ENCODE measurements around the gene A4GNT. TPM values are rescaled to one million over a fixed set of nuclear protein-coding genes. Genes with fewer than 3 reads are reported as not detected.
"Not testable (repeated sequence)": the region's sequence is repeated elsewhere in the genome, so short reads cannot be mapped to it uniquely, and the experiment has no call there.

The A4GNT gene
- total RNA-seq, 1 donor, result not detected

DNA sequence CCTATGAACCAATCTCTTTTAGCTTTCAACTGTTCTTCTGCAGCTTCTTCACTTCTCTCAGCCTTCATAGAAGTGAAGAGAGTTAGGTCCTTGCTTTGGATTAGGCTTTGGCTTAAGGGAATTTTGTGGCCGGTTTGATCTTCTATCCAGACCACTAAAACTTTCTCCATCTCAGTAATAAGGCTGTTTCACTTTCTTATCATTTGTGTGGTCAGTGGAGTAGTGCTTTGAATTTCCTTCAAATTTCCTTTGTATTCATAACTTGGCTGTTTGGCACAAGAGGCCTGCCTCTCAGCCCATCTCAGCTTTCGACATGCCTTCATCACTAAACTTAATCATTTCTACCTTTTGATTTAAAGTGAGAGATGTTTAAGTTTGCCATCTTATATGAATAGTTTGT is 38.5 kb downstream of the A4GNT start:
- TF ChIP-seq, protein P1, sequence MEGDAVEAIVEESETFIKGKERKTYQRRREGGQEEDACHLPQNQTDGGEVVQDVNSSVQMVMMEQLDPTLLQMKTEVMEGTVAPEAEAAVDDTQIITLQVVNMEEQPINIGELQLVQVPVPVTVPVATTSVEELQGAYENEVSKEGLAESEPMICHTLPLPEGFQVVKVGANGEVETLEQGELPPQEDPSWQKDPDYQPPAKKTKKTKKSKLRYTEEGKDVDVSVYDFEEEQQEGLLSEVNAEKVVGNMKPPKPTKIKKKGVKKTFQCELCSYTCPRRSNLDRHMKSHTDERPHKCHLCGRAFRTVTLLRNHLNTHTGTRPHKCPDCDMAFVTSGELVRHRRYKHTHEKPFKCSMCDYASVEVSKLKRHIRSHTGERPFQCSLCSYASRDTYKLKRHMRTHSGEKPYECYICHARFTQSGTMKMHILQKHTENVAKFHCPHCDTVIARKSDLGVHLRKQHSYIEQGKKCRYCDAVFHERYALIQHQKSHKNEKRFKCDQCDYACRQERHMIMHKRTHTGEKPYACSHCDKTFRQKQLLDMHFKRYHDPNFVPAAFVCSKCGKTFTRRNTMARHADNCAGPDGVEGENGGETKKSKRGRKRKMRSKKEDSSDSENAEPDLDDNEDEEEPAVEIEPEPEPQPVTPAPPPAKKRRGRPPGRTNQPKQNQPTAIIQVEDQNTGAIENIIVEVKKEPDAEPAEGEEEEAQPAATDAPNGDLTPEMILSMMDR (IDR thresholded peaks at IDR 0.05; ENCODE audit: insufficient read depth, low read length), result no peak
- no peak overlapping the region for H3K4me3 ChIP-seq (ENCODE audit: low read depth, low read length)
- peak; percentile 55 for DNase-seq (ENCODE audit: low read depth)

GRCh38 chr3:138092023-138092422 is 40.2 kb downstream of the A4GNT start:
- no peak overlapping the region for H3K4me3 ChIP-seq (ENCODE audit: low read depth, low read length)
- TF ChIP-seq, protein P1 (IDR thresholded peaks at IDR 0.05; ENCODE audit: insufficient read depth, low read length), result no peak
- DNase-seq (ENCODE audit: low read depth), result peak; percentile 75

- TF ChIP-seq, protein P1 (IDR thresholded peaks at IDR 0.05; ENCODE audit: insufficient read depth, low read length), result no peak
- peak; percentile 57 for DNase-seq (ENCODE audit: low read depth)
- H3K4me3 ChIP-seq (ENCODE audit: low read depth, low read length), result no peak overlapping the region
Measured at GRCh38 chr3:138089091-138089490, 43.1 kb downstream of the A4GNT start.

DNA sequence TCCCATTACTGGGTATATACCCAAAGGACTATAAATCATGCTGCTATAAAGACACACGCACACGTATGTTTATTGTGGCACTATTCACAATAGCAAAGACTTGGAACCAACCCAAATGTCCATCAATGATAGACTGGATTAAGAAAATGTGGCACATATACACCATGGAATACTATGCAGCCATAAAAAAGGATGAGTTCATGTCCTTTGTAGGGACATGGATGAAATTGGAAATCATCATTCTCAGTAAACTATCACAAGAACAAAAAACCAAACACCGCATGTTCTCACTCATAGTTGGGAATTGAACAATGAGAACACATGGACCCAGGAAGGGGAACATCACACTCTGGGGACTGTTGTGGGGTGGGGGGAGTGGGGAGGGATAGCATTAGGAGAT is 46.4 kb downstream of the A4GNT start:
- H3K4me3 ChIP-seq (ENCODE audit: low read depth, low read length); DNase-seq (ENCODE audit: low read depth): not testable (repeated sequence)

- DNase-seq (ENCODE audit: low read depth), result no peak
- H3K4me3 ChIP-seq (ENCODE audit: low read depth, low read length), result no peak overlapping the region
- TF ChIP-seq, protein P1 (IDR thresholded peaks at IDR 0.05; ENCODE audit: insufficient read depth, low read length), result no peak
Measured at GRCh38 chr3:138084196-138084595, 48.0 kb downstream of the A4GNT start.

DNA sequence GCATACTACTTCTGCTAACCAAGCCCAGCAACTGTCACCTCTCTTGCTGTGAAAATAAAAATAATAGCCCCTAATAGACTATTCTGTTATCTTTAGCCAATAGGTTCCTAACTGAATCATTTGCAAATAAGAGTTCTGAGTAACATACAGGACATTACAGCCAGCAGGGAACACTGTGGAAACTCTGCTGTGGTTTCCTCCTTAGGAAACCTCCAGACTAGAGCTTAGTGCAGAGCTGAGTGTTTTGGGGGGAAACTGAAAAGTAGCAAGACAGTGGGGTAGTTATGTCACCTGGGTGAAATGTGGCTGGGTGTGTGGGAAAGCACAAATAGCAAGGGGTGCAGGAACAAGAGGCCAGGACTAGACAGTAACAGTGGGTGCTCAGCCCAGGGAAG is 49.2 kb downstream of the A4GNT start:
- no peak for DNase-seq (ENCODE audit: low read depth)
- TF ChIP-seq, protein P1 (IDR thresholded peaks at IDR 0.05; ENCODE audit: insufficient read depth, low read length), result no peak
- H3K4me3 ChIP-seq (ENCODE audit: low read depth, low read length), result no peak overlapping the region

DNA sequence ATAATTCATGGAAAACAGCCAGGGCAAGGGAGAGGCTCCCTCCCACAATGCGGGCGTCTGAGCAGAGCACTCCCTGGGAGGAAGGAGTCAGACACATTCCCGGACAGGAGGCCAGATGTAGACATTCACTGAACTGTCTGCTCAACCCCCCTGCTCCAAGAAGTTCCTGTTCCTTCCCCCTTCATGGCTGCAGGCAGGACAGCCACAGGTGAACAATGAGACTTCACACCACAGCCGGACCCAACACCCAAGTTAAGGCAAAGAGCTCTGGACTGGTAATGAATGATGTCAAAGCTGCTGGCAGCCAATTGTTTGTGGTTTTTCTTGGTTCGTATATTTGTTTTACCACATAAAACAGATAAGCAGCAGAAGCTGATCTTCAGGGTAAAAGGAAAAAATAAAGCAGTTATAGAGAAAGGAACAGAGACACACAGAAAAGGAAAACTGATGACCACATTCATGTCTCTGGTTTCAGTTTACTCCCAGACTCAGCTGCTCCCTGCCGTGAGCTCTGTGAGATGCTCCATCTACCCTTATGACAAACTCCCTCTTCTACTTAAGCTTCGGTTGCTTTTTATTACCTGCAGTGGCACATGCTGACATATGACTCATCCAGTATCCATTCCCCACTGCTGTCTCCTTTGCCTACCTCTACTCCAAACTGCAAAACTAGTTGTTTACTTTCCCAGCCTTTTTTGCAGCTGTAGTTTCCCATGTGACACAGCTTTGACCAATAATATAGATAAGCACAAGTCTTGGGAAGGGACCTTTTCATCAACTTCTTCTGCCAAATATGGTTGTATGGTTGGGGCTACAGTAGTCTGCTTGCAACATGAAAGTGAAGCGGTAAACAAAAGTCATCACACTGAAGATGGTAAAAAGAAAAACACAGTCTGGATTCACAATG is 49.9 kb downstream of the A4GNT start:
- DNase-seq (ENCODE audit: low read depth), result peak; percentile 91
- TF ChIP-seq, protein P1 (IDR thresholded peaks at IDR 0.05; ENCODE audit: insufficient read depth, low read length), result no peak
- peak overlapping the region; percentile 44 for H3K4me3 ChIP-seq (ENCODE audit: low read depth, low read length)
